BE2C (cell line): ENCODE data around the gene PAX2.

ENCODE experiments used
- DNase-seq: peaks from one replicate; pipeline ENCODE4 v3.0.0-alpha.2; 2020
- H3K27me3 ChIP-seq: fragments of 250-450 bp; sonication (Bioruptor Pico); 2 replicates; pipeline ENCODE4 v1.5.1; 2020; ENCODE audit warnings: mild to moderate bottlenecking
- H3K36me3 ChIP-seq: fragments of 250-450 bp; sonication (Bioruptor Pico); 2 replicates; pipeline ENCODE4 v1.5.1; 2020; ENCODE audit warnings: mild to moderate bottlenecking
- H3K4me1 ChIP-seq: fragments of 250-450 bp; sonication (Bioruptor Pico); 2 replicates; pipeline ENCODE4 v1.5.1; 2020
- H3K4me3 ChIP-seq: 2 replicates; pipeline ENCODE4 v1.5.1; 2011; ENCODE audit warnings: low read depth, low read length
- H3K9me3 ChIP-seq: fragments of 250-450 bp; sonication (Bioruptor Pico); 2 replicates; pipeline ENCODE4 v1.5.1; 2020
- TF ChIP-seq, protein P1 (sequence below): IDR thresholded peaks from 2 replicates; pipeline ENCODE4 v1.5.1; 2012; ENCODE audit warnings: mild to moderate bottlenecking, low read depth, low read length

The PAX2 gene

DNA sequence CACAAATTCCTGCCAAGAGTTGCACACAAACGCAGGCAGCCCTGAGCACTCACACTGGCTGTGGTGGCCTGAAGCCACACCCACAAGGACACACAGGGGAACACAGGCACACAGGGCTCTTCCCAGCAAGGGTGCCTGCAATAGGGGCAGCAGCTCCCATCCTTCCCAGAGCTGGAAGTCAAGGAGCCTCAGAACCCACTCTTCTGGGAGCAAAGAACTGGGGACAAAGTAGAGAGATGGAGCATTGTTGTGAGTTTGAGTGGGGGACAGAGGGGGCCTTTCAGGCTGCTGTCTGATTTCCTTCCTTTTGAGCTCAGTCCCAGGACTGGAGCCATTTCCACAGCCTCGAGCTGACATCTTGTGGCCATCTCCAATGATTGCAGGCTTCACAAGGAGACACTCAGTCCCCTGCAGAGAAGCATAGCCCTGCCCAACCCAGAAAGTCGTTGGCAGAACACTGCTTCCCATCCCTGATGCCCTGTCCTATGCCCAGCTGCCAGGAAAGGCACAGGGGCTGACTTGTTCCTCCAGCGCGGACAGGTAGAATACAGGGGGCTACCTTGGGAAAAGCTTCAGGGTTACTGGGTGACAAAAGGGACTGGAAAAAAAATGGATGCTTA lies 133.0 kb downstream of the PAX2 start:
- no peak overlapping the region for H3K4me3 ChIP-seq
- peak; percentile 69 for DNase-seq
- no peaks in the 10 kb centered on the region for H3K27me3 ChIP-seq
- TF ChIP-seq, protein P1, sequence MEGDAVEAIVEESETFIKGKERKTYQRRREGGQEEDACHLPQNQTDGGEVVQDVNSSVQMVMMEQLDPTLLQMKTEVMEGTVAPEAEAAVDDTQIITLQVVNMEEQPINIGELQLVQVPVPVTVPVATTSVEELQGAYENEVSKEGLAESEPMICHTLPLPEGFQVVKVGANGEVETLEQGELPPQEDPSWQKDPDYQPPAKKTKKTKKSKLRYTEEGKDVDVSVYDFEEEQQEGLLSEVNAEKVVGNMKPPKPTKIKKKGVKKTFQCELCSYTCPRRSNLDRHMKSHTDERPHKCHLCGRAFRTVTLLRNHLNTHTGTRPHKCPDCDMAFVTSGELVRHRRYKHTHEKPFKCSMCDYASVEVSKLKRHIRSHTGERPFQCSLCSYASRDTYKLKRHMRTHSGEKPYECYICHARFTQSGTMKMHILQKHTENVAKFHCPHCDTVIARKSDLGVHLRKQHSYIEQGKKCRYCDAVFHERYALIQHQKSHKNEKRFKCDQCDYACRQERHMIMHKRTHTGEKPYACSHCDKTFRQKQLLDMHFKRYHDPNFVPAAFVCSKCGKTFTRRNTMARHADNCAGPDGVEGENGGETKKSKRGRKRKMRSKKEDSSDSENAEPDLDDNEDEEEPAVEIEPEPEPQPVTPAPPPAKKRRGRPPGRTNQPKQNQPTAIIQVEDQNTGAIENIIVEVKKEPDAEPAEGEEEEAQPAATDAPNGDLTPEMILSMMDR = peak; percentile 84
- no peaks in the 10 kb centered on the region for H3K9me3 ChIP-seq
- H3K4me1 ChIP-seq = peaks cover 33% of the 10 kb centered on the region
- H3K36me3 ChIP-seq = no peaks in the 10 kb centered on the region
